ENCODE measurements around the gene C20orf96. TPM values are rescaled to one million over a fixed set of nuclear protein-coding genes. Genes with fewer than 3 reads are reported as not detected.

Gene C20orf96
- total RNA-seq, 1 experiment from 2014 or later: 25.7 TPM

DNA sequence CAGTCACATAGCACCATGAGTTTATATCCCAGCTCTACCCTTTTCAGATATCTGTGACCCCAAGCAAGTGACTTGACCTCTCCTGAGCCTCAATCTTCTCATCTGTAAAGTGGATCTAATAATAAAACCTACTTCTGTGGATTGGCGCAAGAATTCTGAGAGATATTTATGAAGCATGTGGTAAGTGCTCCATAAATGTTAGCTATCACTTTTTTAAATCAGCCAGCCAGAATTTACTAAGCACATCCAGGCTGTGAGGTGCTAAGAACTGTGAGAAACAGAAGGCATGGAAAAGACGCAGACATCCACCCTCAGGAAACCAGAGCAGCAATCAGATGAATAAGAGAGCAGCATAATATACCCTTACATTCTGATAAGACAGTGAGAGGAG is 862 bp downstream of the C20orf96 start:
- no TSS peak for BruUV-seq (replicated peaks)
- intact Hi-C loops (cut with micrococcal nuclease; ENCODE audit: unreplicated experiment): loop anchor here (1.0 kb wide), 2 partner anchors 9 to 35 kb away; no protein-coding TSS in a partner anchor
- CTCF ChIA-PET: no interaction called here

DNA sequence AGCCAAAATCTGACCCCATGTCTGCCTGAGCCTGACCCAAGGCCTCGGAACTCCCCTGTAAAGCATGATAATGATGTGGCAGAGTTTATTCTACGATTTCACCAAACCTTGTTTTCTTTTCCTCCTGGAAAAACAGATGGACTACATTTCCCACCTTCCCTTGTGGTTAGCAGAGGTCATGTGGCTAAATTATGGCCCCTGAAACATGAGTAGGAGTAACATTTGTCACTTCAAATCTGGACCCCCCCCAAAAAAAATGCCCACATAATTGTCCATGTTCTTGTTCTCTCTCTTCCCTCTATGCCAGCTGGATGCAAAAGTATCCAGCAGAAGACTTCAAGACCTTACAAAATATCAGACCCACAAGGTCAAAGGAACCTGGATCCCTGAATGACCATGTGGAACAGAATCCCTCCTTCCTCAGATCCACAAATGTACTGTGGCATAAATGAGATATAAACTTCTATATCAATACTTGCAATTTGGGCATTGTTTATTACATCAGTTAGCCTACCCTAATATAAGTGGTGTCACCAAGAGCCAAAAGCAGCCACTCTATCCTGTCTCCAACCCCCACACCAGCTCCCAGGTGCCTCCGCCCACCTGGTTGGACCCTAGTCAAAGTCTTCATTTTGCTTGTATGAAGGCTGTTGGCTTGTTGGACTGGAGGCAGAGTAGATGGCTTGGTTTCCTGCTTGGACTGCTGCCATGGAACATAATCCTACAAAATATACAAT is 1.4 kb downstream of the C20orf96 start:
- POLR2A ChIA-PET (ENCODE audit: unreplicated experiment): interaction anchor here (0.6 kb wide), 2 partner anchors 36 to 1676 kb away, joined by 5 read pairs; no protein-coding TSS in a partner anchor
- no peaks in the 10 kb centered on the region for H3K9me2 ChIP-seq (ENCODE audit: insufficient read depth)
- H3K4me1 ChIP-seq (replicated peaks; ENCODE audit: insufficient read depth): peaks cover 7% of the 10 kb centered on the region
- DNase-seq: no peak
- no TSS peak for BruUV-seq (replicated peaks)
- no peaks in the 10 kb centered on the region for H3K79me2 ChIP-seq (ENCODE audit: low read depth)
- no peaks in the 10 kb centered on the region for H3K27me3 ChIP-seq (ENCODE audit: insufficient read depth, low read depth)
- H2AFZ ChIP-seq: no peak overlapping the region; the same call in 1 of the 2 replicates
- H3K27ac ChIP-seq: no peak overlapping the region
- H3F3A ChIP-seq (ENCODE audit: insufficient read depth, low read depth): no peaks in the 10 kb centered on the region; the same call in 1 of the 2 replicates
- H3K9me3 ChIP-seq (ENCODE audit: insufficient read depth, low read depth): no peaks in the 10 kb centered on the region
- peak overlapping the region; percentile 96; the same call in 1 of the 2 replicates for H3K4me3 ChIP-seq
- intact Hi-C loops (cut with micrococcal nuclease; ENCODE audit: unreplicated experiment): no loop called here
- CTCF ChIA-PET: no interaction called here
- no peaks in the 10 kb centered on the region for H4K20me1 ChIP-seq (ENCODE audit: insufficient read depth)
- no peaks in the 10 kb centered on the region for H3K36me3 ChIP-seq (ENCODE audit: low read depth)
- no peak for TF ChIP-seq EZH2 (IDR thresholded peaks at IDR 0.05; ENCODE audit: low read depth)
- TF ChIP-seq, protein P1, sequence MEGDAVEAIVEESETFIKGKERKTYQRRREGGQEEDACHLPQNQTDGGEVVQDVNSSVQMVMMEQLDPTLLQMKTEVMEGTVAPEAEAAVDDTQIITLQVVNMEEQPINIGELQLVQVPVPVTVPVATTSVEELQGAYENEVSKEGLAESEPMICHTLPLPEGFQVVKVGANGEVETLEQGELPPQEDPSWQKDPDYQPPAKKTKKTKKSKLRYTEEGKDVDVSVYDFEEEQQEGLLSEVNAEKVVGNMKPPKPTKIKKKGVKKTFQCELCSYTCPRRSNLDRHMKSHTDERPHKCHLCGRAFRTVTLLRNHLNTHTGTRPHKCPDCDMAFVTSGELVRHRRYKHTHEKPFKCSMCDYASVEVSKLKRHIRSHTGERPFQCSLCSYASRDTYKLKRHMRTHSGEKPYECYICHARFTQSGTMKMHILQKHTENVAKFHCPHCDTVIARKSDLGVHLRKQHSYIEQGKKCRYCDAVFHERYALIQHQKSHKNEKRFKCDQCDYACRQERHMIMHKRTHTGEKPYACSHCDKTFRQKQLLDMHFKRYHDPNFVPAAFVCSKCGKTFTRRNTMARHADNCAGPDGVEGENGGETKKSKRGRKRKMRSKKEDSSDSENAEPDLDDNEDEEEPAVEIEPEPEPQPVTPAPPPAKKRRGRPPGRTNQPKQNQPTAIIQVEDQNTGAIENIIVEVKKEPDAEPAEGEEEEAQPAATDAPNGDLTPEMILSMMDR (conservative IDR thresholded peaks at IDR 0.05): no peak
- H3K4me2 ChIP-seq: peak overlapping the region; percentile 91

More for the DNA sequence above, 862 bp downstream of the C20orf96 start:
- no peaks in the 10 kb centered on the region; the same call in 1 of the 2 replicates for H3F3A ChIP-seq (ENCODE audit: insufficient read depth, low read depth)
- no peaks in the 10 kb centered on the region for H4K20me1 ChIP-seq (ENCODE audit: insufficient read depth)
- DNase-seq: no peak
- H3K4me1 ChIP-seq (replicated peaks; ENCODE audit: insufficient read depth): peaks cover 7% of the 10 kb centered on the region
- H3K4me2 ChIP-seq: peak overlapping the region; percentile 91
- TF ChIP-seq, protein P1 (conservative IDR thresholded peaks at IDR 0.05): no peak
- no peak for TF ChIP-seq EZH2 (IDR thresholded peaks at IDR 0.05; ENCODE audit: low read depth)
- no peaks in the 10 kb centered on the region for H3K27me3 ChIP-seq (ENCODE audit: insufficient read depth, low read depth)
- no peaks in the 10 kb centered on the region for H3K9me2 ChIP-seq (ENCODE audit: insufficient read depth)
- H3K36me3 ChIP-seq (ENCODE audit: low read depth): no peaks in the 10 kb centered on the region
- no peaks in the 10 kb centered on the region for H3K79me2 ChIP-seq (ENCODE audit: low read depth)
- peak overlapping the region; percentile 96 for H3K4me3 ChIP-seq
- H3K27ac ChIP-seq: peak overlapping the region; percentile 53
- no peaks in the 10 kb centered on the region for H3K9me3 ChIP-seq (ENCODE audit: insufficient read depth, low read depth)
- POLR2A ChIA-PET (ENCODE audit: unreplicated experiment): interaction anchor here (0.6 kb wide), 1 partner anchor 35 kb away, joined by 5 read pairs; no protein-coding TSS in a partner anchor
- peak overlapping the region; percentile 98 for H2AFZ ChIP-seq

DNA sequence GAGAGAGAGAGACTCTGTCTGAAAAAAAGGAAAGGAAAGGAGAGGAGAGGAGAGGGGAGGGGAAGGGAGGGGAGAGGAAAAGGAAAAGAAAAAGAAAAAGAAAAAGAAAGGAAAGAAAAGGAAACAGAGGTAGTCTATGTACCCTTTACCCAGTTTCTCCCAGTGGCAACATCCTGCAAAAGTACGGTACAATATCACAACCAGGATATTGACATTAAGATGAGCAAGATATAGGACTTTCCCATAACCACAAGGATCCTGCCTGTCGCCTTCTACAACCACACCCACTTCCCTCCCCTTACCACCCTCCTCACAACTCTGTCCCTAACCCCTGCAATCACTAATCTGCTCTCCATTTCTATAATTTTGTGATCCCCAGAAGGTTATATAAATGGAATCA is 4.0 kb downstream of the C20orf96 start:
- Histone ChIP-seq H3K4me2 (no peak overlapping the region), H2AFZ (no peak overlapping the region), H4K20me1 (ENCODE audit: insufficient read depth) (no peaks in the 10 kb centered on the region), H3K4me1 (replicated peaks; ENCODE audit: insufficient read depth) (peaks cover 7% of the 10 kb centered on the region), H3K9me3 (ENCODE audit: insufficient read depth, low read depth) (no peaks in the 10 kb centered on the region), H3K27ac (no peak overlapping the region), H3K79me2 (ENCODE audit: low read depth) (no peaks in the 10 kb centered on the region), H3F3A (ENCODE audit: insufficient read depth, low read depth) (no peaks in the 10 kb centered on the region; the same call in 1 of the 2 replicates), H3K27me3 (ENCODE audit: insufficient read depth, low read depth) (no peaks in the 10 kb centered on the region), H3K9me2 (ENCODE audit: insufficient read depth) (no peaks in the 10 kb centered on the region), H3K4me3 (no peak overlapping the region), H3K36me3 (ENCODE audit: low read depth) (no peaks in the 10 kb centered on the region)
- POLR2A ChIA-PET (ENCODE audit: unreplicated experiment): no interaction called here
- TF ChIP-seq, protein P1 (conservative IDR thresholded peaks at IDR 0.05): no peak
- TF ChIP-seq EZH2 (IDR thresholded peaks at IDR 0.05; ENCODE audit: low read depth): no peak
- BruUV-seq (replicated peaks): no TSS peak
- DNase-seq: no peak
- CTCF ChIA-PET: interaction anchor here (0.6 kb wide), 1 partner anchor 53 kb away, joined by 3 read pairs; no protein-coding TSS in a partner anchor
- intact Hi-C loops (cut with micrococcal nuclease; ENCODE audit: unreplicated experiment): no loop called here

Data from PC-9 (cell line).